Fibroblast of mammary gland (primary cell): ENCODE data around the gene DCBLD2.
A peak's percentile ranks its signal among the peaks of the same experiment; 100 is the strongest.

Source experiments
- DNase-seq: peaks from one replicate; pipeline ENCODE4 v3.0.0-alpha.2; 2010; ENCODE audit warnings: low read depth
- H3K4me3 ChIP-seq: 2 replicates; pipeline ENCODE4 v1.5.1; 2011; ENCODE audit warnings: low read depth, mild to moderate bottlenecking, low read length, moderate library complexity; ENCODE audit not compliant: control insufficient read depth
- CTCF ChIP-seq: conservative IDR thresholded peaks from 2 replicates; pipeline ENCODE4 v1.5.1; 2011; ENCODE audit warnings: low read depth, low read length, inconsistent platforms; ENCODE audit not compliant: control insufficient read depth, insufficient read depth

Gene DCBLD2

GRCh38 chr3:98901392-98902350, at the start of gene DCBLD2:
DCBLD2 (minus strand) TSS chr3:98901695; CDS start chr3:98901326, 369 bp downstream.
- peak within 1 kb of the TSS; percentile 89 for H3K4me3 ChIP-seq
- TF ChIP-seq CTCF = no peak
- peak; percentile 99 for DNase-seq

GRCh38 chr3:98945666-98946065, 44.2 kb upstream of the DCBLD2 start:
- no peak overlapping the region for H3K4me3 ChIP-seq
- no peak for TF ChIP-seq CTCF
- DNase-seq = no peak

- no peak overlapping the region for H3K4me3 ChIP-seq
- peak; percentile 50 for DNase-seq
- TF ChIP-seq CTCF = no peak
These were observed 43.6 kb upstream of the DCBLD2 start for GRCh38 chr3:98945101-98945524.

GRCh38 chr3:98930413-98930812, 28.9 kb upstream of the DCBLD2 start:
- TF ChIP-seq CTCF = no peak
- DNase-seq = no peak
- H3K4me3 ChIP-seq = no peak overlapping the region

- TF ChIP-seq CTCF = no peak
- DNase-seq = no peak
- H3K4me3 ChIP-seq = no peak overlapping the region
These were observed 20.5 kb upstream of the DCBLD2 start for GRCh38 chr3:98921957-98922356.

- no peak overlapping the region for H3K4me3 ChIP-seq
- no peak for DNase-seq
- no peak for TF ChIP-seq CTCF
These were observed 18.7 kb upstream of the DCBLD2 start for GRCh38 chr3:98920166-98920565.
